Measurements from ENCODE around the gene ZBTB48.

- TF ChIP-seq CTCF (IDR thresholded peaks at IDR 0.05; ENCODE audit: low read depth, low read length, missing input control): no peak
- no peak for TF ChIP-seq RAD21 (IDR thresholded peaks at IDR 0.05)
- TF ChIP-seq GABPA (IDR thresholded peaks at IDR 0.05 in 1 of 2, conservative IDR thresholded peaks at IDR 0.05 in 1 of 2): no peak
- no peak for TF ChIP-seq JUND (IDR thresholded peaks at IDR 0.05)
- TF ChIP-seq TAF1 (conservative IDR thresholded peaks at IDR 0.05): no peak
- TF ChIP-seq FOXA1 (IDR thresholded peaks at IDR 0.05): no peak
- no peak for TF ChIP-seq YY1 (IDR thresholded peaks at IDR 0.05)
- no peak for TF ChIP-seq HNF4A (conservative IDR thresholded peaks at IDR 0.05)
- TF ChIP-seq, protein P1, sequence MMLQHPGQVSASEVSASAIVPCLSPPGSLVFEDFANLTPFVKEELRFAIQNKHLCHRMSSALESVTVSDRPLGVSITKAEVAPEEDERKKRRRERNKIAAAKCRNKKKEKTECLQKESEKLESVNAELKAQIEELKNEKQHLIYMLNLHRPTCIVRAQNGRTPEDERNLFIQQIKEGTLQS (IDR thresholded peaks at IDR 0.05): no peak
These were observed 18.0 kb downstream of the ZBTB48 start for GRCh38 chr1:6597777-6598131.
